Erythroblast (primary cell): ENCODE data around the gene APOL2.

Source experiments
- GATA1 ChIP-seq: IDR thresholded peaks from 2 replicates; pipeline ENCODE4 v1.6.1; 2011; ENCODE audit warnings: low read depth, mild to moderate bottlenecking, control low read depth, low read length, moderate library complexity
- POLR2A ChIP-seq: IDR thresholded peaks from 2 replicates; pipeline ENCODE4 v1.6.1; 2011; ENCODE audit warnings: mild to moderate bottlenecking, low read length

DNA sequence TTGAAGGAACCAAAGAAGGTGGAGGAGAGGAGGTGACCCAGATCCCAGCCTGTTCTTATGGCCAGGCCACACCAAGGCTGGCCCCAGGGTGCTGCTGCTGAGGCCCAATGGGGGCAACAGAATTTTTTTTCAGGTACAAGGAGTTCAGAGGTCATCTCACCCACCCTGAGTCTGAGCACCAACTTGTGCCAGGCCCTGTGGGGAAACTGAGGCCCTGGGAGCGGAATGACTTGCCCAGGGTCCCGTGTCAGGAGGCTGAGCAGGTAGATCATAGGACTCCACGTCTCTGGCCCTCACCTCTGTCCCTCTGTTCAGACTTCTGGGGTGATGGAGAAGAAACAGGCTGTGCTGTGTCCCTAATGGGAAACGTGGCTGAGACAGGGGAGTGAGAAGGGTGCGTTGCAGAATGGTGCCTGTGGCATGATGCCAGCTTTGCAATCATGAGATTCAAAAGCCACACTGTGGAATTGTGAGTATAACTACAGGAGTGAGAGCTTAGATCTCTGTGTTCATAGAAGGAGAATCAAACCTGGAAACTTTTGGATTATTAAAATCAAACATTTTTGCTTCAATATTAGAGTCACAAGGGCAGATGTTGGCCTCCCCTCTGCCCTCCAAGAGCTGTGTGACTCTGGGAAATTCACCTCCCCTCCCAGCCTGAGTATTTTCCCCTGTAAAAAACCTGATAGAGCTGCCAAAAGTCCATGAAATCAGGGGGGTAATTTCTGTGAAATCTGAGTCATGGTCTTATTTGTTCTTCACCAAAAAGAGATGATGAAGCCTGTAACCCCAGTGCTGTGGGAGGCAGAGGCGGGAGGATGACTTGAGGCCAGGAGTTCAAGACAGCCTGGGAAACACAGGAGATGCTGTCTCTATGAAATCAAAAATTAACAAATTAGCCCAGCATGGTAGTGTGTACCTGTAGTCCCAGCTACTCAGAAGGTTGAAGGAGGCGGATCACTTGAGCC lies 14.5 kb upstream of the APOL2 start:
- TF ChIP-seq POLR2A: no peak
- no peak for TF ChIP-seq GATA1
